OCI-LY7 (cell line): ENCODE data around the gene KPNA3.

ENCODE experiments used
- EZH2phosphoT487 ChIP-seq: fragments of 200-600 bp; sonication (generic); IDR thresholded peaks from 2 replicates; pipeline ENCODE4 v1.6.1; 2018; ENCODE audit warnings: low read depth, borderline replicate concordance, mild to moderate bottlenecking, mixed run types, antibody characterized with exemption, low read length, moderate library complexity, mixed read lengths
- TF ChIP-seq, protein P1 (sequence below): fragments of 200-600 bp; sonication (generic); conservative IDR thresholded peaks from 2 replicates; pipeline ENCODE4 v1.5.1; 2014; ENCODE audit warnings: mild to moderate bottlenecking, antibody characterized with exemption, low read length, moderate library complexity, mixed read lengths

DNA sequence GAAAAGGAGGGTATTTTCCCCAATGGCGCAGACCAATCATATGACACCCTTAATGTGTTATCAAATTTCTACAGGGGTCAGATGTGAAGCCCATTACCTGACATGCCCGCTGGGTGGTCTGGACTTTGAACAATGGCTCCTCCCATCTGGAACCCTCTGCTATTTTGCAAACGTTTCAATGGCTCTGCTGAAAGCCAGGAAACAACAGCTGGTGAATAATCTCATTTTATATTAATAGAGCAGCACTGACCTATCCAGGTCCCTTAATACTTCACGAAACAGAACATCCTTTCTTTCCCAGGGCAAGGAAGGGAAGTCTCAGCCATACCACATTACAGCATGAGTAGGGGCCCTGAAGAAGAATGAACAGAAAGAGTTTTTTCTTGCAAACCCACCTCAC, 20.3 kb upstream of the KPNA3 start:
- TF ChIP-seq, protein P1, sequence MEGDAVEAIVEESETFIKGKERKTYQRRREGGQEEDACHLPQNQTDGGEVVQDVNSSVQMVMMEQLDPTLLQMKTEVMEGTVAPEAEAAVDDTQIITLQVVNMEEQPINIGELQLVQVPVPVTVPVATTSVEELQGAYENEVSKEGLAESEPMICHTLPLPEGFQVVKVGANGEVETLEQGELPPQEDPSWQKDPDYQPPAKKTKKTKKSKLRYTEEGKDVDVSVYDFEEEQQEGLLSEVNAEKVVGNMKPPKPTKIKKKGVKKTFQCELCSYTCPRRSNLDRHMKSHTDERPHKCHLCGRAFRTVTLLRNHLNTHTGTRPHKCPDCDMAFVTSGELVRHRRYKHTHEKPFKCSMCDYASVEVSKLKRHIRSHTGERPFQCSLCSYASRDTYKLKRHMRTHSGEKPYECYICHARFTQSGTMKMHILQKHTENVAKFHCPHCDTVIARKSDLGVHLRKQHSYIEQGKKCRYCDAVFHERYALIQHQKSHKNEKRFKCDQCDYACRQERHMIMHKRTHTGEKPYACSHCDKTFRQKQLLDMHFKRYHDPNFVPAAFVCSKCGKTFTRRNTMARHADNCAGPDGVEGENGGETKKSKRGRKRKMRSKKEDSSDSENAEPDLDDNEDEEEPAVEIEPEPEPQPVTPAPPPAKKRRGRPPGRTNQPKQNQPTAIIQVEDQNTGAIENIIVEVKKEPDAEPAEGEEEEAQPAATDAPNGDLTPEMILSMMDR = no peak
- no peak for TF ChIP-seq EZH2phosphoT487
